Stimulated activated CD4-positive, alpha-beta T cell treated with anti-CD3 and anti-CD28 coated beads, Interleukin-1b, Interleukin-23, amount 100 ng/mL, for 4 hours (primary cell): ENCODE measurements around the gene SPHK1.

Experiments
- DNase-seq, 2 donors: peaks; one replicate each; pipeline ENCODE4 v3.0.0-alpha.2; 2020; ENCODE audit warnings: low read depth in 2 of 2

SPHK1 gene

DNA sequence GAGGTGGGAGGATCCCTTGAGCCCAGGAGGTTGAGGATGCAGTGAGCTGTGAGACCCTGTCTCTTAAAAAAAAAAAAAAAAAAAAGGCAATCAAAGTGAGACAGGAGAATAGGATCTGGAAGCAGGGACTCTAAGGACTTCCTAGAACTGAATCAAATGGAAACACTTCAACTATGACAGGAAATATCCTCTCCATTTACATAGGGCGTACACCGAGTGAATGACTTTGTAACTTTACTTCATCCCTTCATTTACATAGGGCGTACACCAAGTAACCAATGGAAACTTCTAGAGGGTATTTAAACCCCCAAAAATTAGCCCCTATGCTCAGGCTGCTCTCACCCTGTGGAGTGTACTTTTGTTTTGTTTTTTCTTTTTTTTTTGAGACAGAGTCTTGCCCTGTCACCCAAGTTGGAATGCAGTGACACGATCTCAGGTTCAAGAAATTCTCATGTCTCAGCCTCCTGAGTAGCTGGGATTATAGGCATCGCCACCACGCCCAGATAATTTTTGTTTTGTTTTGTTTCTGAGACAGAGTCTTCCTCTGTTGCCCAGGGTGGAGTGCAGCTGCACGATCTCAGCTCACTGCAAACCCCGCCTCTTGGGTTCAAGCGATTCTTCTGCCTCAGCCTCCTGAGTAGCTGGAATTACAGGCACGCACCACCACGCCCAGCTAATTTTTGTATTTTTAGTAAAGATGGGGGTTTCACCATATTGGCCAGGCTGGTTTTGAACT lies 21.1 kb upstream of the SPHK1 start:
- no peak for DNase-seq

DNA sequence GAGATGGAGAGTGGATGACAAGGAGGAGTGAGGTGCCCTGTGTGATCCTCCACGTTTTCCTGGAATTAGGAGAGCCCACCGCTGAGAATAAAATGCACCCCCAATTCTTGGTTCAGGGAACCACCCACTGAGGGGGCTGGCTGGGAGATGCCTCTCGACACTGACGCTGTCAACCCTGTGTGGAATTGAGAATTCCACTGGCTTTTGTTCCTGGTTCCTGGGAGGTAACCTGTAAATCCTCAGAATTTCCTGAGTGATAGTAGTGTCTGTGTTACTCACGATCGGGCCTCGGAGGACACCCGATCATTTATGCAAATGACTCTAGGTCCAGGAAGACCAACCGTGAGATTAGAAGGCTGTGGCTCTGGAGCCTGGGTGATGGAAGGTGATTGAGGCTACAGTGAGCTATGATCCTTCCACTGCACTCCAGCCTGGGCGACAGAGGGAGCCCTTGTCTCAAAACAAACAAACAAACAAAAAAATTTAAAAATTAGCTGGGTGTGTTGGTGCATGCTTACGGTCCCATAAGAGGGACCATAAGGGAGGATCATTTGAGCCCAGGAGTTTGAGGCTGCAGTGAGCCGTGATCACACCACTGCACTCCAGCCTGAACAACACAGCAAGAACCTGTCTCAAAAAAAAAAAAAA lies 19.0 kb upstream of the SPHK1 start:
- DNase-seq: no peak

DNA sequence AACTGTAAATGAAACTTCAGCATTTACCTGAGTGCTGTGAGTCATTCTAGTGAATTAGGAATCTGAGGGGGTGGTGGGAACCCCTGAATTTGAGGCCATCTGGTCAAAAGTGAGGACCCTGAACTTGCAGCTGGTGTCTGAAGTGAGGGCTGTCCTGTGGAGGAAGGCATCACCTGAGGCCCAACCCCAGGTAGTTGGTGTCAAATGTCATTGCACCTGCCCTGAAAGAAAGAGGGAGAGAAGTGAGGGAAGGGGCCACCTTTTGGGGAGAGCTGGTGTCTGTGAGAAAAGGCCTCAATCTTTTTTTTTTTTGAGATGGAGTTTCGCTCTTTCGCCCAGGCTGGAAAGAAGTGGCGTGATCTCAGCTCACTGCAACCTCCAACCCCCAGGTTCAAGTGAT lies 18.2 kb upstream of the SPHK1 start:
- DNase-seq: no peak

DNA sequence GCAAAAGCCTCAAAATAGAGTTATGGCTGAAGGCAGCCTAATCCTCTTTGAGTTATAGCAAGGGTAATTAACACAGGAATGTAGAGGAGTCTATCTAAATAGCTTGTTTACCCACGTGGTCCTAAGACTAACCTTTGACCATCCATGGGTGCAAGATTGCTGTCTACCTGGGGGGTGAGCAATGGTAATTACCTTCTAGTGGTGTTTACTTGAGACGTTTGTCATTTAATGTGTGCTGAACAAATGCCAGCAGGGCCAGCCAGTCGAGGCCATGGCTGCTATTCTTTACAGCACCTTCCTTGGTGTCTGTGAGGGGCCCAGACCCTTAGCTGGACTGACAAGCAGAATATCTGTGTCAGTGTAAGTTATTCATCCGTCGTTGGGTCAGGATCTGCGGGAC lies 16.8 kb upstream of the SPHK1 start:
- DNase-seq: no peak

DNA sequence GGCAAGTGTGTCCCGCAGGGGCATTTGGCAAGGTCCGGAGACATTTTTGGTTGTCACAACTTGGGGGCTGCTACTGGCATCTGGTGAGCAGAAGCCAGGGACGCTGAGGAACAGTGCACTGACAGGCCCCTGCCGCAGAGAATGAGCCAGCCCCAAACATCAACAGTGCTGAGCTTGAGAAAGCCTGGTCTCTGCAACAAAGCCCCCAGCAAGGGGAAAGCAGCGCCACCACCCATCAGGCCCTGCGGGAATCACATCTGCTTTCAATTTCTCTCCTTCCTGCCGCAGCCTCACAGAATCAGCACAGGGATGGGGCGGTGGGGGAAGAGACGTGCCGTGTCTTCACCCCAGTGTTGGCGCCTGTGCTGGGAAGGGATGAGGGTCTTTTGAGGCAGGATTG lies 15.9 kb upstream of the SPHK1 start:
- no peak for DNase-seq

DNA sequence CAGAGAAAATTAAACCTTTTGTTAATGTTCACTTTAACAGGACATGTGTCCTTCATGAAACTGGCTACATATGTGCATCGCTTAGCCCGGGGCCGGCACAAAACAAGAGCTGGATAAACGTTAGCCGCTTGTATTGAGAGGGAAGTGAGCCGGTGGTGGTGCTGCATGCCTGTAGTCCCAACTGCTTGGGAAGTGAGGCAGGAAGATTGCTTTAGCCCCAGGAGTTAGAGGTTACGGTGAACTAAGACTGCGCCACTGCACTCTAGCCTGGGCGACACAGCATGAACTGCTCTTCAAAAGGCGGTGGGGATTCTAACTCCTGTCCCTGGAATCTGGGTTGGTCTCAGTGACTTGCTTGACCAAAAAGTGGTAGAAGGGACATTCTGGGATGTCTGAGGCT lies 15.0 kb upstream of the SPHK1 start:
- no peak for DNase-seq

DNA sequence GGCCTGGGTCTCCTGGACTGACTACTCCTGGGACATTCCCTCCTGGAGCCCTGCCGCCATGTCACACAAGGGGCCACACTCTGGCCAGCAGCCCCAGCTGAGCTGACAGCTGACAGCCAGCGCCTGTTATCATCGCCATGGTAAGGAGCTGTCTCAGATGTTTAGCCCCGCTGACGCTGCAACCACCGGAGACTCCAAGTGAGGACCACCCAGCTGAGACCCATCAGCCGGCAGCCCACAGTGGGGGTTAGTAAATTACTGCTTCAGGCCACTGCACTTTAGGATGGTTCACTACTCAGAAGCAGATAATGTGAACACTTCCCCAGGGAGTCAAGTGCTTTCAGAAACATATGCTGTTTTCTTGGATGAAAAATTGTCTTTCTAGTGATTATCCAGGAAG lies 14.6 kb upstream of the SPHK1 start:
- no peak for DNase-seq

DNA sequence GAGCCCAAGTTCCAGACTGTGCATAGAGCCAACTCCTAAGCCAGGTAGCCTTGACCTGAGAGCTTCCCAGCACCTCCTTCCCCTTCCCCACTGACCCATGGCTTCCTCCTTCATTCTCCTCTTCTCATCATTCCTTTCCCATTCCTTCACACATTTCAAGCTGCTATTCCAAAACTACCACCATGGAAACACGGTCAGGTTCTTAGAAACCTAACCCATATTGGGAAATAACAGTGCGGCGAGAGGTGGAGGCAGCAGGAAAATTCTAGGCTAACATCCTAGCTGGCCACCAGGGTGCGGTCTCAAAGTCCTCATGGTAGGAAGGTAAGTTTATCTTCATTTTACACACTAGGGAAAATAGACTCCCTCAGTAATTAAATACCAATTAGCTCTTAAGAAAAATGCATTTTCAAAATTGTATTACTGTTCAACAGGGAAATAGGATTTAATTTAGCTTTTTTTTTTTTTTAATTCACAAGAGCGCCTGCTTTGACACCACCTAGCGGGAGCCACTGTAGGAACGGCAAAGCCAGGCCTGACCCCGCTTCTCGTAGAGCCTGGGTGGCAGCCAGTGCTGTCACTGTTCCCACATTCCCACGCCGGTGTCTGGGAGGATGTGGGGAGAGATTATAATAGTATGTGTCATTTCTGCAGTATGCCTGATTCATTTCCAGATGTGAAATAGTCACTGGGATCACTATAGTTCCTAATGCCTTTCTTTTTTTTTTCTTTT lies 14.0 kb upstream of the SPHK1 start:
- no peak for DNase-seq

DNA sequence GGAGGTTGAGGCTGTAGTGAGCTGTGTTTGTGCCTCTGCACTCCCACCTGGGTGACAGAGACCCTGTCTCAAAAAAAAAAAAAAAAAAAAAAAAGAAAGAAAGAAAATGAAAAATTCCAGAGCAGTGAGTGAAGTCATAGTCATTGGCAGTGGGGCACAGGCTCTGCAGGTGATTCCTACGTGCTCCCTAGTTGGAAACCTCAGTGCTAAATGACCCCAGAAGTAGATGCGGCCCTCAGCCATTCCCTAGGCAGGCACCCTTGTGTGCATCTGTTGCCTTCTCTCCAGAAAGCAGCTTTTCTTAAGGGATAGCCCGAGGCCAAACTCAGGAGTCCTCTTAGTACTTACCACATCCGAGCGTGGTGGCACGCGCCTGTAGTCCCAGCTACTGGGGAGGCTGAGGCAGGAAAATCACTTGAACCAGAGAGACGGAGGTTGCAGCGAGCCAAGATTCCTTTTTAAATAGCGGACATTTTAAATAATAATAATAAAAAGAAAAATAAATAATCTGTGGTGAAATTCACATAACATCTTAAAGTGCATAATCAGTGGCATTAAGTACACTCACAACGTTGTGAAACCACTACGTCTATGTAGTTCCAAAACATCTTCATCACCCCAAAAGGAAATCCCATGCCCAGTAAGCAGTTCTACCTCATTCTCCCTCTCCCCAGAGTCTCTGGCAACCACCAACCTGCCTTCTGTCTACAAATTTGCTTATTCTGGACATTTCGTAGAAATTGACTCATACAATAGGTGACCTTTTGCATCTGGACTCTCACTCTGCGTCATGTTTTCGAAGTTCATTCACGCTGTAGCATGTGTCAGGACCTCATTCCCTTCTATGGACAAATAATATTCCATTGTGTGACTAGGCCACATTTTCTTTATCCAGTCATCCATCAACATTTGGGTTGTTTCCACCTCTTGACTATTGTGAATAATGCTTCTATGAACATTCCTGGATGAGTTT lies 12.5 kb upstream of the SPHK1 start:
- DNase-seq: no peak

DNA sequence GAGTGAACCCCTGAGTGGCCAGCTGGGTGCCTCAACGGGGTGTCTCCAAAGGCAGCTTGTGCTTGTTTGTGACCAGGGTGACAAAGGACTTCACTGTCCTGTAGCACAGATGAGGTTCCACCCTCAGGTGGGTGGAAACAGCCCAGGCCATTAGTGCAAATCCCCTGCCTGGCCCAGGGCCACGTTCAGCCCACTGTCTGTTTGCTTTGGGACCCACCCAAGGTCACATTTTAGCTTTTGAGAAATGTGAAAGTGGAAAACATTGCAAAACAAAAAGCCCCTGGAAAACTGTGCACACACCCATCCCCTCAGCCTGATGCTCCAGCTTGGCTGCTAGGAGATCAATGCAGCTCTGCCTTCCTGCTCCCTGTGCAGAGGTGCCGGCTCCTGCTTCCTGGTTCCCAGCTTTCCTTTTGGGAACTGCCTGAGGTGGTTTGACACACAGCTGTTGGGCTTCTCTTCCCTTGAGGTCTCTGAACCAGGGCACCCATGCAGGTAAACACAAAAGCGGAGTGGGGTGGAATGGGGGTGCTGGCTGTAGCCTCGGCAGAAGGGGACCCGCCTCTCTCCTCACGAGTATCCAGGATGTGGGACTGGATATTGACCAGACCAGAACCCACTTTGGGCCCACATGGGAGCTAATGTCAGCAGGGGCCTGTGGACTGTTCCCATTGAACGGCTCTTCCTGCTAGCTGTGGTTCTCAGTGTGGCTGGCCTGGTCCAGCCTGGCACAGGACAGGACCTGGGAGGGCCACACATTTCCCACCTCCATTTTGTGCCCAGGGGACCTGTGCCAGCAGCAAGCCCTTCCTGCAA lies 7.9 kb upstream of the SPHK1 start:
- no peak for DNase-seq

DNA sequence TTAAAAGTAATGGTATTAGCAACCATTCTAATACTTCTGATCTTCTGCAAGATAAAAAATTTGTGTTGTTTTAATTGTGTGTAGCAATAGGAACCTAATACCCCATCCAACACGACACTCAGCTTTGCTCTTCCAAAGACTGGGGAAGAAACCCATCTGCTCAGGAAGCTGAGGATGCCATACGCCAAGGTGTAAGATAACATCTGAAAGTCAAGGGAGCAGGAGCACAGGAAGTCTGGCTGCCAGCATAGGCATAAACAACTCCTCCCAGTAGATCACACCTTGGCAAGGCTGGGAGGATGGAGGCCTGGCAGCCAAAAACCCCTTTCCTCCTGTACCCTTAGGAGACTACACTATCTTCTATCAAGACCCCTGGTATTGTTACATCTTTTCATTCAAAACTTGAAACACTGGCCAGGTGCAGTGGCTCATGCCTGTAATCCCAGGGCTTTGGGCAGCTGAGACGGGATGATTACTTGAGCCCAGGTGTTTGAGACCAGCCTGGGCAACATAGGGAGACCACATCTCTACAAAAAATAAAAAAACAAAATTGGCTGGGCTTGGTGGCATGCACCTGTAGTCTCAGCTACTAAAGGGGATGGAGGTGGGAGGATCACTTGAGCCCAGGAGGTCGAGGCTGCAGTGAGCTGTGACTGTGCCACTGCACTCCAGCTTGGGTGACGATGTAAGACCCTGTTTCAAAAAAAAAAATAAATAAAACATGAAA lies 5.7 kb upstream of the SPHK1 start:
- no peak for DNase-seq

DNA sequence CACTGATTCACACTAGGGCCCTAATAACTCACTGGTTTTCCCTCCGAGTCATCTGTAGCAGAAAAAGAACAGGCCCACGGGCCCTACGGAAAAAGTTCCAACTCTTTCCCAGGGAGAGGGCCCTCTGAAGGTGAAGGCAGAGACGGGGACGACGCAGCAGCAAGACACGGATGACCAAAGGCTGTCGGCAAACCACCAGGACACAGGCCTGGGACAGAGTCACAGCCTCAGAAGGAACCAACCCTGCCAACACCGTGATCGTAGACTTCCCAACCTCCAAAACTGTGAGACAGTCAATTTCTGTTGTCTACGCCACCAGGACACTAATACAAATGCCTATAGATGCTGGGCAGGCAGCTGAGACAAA lies 5.2 kb upstream of the SPHK1 start:
- no peak for DNase-seq

DNA sequence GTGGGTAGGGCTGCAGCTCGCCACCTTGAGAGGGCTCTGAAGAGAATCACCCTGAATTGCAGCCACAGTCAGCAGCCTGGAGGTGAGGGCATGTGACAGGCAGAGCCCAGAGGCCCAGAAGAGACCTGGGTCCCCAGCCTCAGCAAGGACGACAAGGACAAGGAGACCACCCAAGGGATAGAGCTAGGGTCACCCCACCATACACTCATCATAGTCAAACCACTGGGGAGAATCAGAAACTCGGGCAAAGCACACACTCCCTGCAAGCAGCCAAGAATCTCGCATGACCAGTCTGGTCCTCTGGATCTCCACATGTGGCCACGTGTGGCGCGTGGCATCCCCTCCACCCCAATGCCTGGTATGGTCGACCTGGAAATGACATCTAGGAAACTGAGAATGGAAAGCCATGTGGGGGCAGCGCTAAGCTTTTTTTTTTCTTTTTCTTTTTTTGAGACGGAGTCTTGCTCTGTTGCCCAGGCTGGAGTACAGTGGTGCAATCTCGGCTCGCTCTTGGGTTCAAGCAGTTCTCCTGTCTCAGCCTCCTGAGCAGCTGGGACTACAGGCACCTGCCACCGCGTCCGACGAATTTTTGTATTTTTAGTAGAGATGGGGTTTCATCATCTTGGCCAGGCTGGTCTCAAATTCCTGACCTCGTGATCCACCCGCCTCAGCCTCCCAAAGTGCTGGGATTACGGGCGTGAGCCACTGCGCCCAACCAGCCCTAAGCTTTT lies 4.6 kb upstream of the SPHK1 start:
- no peak for DNase-seq

DNA sequence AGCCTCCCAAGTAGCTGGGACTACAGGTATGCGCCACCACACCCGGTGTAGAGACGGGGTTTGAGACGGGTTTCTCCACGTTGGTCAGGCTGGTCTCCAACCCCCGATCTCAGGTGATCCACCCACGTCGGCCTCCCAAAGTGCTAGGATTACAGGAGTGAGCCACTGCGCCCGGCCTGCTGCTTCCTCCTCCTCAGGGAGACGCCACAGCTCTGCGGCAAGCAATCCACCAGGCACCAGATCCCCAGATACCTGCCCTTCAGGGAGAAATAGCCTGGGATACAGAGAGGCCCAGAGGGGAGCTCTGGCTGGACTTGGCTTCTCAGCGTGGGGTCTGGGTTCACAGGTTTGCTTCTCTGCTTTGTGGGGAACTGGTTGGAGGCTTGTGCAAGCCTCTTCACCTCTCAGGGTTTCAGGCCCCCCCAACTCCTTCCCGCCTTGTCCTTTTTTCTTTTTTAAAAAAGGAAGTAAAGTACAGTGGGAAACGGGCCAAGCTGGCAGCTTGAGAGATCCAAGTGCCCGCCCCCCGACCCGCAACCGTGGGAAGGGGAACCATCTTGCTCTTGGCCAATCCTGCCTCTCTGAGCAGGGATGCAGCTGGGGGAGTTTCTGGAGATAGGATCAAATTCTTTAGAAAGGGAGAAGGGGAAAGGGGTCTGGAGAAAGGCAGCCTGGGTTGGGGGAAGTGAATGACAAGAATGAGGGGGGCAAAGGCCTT lies 2.6 kb upstream of the SPHK1 start:
- DNase-seq: no peak

DNA sequence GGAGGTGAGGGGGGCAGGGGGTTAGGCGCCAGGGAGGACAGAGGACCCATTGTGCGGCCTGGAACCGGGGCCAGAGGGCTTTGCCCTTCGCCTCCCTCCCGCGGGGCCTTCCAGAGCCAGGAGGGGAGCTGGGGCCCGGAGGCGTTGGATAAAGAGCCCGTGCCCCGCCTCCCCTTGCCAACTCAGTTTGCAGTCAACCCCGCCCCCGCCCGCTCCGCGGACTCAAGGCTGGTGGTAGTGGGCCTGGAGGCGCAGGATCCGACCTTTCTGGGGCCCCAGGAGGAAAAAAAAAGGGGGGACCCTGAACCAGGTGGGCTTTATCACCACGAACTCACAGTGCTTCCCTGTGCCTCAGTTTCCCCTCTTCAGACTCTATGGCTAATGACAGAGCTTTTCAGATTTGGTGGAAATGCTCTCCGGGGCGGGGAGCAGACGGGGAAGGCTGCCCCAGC lies 2.0 kb upstream of the SPHK1 start:
- peak in 1 of 2 donors; percentile 30 for DNase-seq

DNA sequence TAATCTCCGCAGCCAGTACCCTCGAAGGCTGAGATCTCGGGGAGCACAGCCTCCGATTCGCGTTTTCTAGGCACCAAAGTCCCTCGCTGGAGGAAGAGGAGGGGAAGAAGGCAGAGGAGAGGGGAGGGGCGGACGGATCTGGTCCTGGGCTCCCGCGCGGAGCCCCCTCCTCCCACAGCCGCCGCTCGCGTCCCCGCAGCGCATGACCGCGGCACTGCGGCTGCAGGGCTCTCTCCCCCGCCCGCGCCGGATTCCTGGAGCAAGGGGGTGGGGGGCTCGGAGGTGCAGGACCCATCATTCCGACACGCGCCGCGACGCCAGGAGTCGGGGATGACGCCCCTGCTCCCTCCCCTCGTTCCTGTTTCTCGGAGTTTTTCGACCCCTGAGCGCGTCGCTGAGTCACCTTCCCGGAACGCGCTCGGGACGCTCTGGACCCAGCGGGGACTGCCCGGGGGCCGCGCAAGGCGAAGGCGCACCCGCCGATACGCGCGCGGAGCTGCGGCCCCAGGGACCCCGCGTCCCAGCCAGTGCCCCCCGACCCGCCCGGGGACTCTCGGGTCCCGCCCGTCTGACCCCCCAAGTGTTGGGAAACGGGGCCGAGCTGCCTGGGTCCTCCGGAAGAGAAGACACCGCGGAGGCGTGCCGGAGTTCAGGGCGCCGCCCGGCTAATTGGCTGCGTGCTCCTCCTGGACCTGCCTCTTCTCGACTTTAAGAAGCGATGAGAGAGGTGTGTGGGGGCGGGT lies 1.4 kb upstream of the SPHK1 start:
- peak; percentile 37 to 65 for DNase-seq

DNA sequence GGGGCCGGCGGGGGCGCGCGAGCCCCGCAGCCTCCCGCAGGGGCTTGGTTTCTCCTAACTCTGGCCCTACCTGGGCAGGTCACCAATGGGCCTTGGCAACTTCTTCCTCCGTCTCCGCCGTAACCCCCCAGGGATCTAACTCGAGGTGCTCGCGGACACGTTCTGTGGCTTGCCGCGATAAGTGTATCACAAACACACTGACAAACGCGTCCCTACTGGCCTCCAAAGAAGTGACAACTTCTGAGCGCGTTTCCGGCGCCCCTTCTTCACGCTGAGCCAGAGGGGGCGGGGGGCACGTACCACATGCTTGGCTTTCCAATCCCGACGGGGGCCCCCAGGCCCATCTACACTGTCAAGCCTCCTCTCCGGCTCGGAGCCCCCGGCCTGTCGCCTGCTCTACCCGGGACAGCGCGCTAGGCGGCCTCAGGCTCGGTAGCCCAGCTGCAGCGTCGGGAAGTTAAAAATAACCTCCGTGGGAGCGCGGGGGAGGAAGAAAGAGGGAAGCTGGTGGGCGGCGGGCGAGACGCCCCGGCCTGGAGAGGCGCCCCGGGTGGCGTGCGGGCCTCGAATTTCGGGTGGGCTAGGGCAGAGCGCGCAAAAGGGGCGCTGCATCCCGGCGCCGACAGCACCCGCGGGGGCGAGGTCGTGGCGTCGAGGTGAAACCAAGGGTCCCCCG lies 725 bp upstream of the SPHK1 start:
- peak in 1 of 2 donors; percentile 36 for DNase-seq
